Stomach smooth muscle (tissue), 2 donors: Measurements from ENCODE around the gene H1-8.

Source experiments
- H3K27ac ChIP-seq: one replicate; pipeline ENCODE4 v1.7.0; 2013; ENCODE audit warnings: mild to moderate bottlenecking, low read length, inconsistent platforms
- H3K27me3 ChIP-seq, 2 donors: one replicate each; pipeline ENCODE4 v1.7.0; 2013; ENCODE audit warnings: low read length in 2 of 2; ENCODE audit not compliant: insufficient read depth in 2 of 2, control insufficient read depth in 1 of 2
- H3K36me3 ChIP-seq, 2 donors: one replicate each; pipeline ENCODE4 v1.7.0; 2013; ENCODE audit warnings: low read length in 2 of 2; ENCODE audit not compliant: control insufficient read depth in 2 of 2, insufficient read depth in 2 of 2
- H3K4me1 ChIP-seq: one replicate; pipeline ENCODE4 v1.7.0; 2013; ENCODE audit warnings: low read length; ENCODE audit not compliant: control insufficient read depth, insufficient read depth
- H3K4me3 ChIP-seq, 2 donors: one replicate each; pipeline ENCODE4 v1.7.0; 2013; ENCODE audit warnings: low read length in 2 of 2
- H3K9ac ChIP-seq, 2 donors: one replicate each; pipeline ENCODE4 v1.7.0; 2013; ENCODE audit warnings: low read length in 2 of 2, mild to moderate bottlenecking in 1 of 2
- H3K9me3 ChIP-seq, 2 donors: one replicate each; pipeline ENCODE4 v1.7.0; 2013; ENCODE audit warnings: low read length in 2 of 2; ENCODE audit not compliant: control insufficient read depth in 2 of 2
- donor health status: healthy.
- donor health status: Pancreatic carcinoma.

The H1-8 gene

DNA sequence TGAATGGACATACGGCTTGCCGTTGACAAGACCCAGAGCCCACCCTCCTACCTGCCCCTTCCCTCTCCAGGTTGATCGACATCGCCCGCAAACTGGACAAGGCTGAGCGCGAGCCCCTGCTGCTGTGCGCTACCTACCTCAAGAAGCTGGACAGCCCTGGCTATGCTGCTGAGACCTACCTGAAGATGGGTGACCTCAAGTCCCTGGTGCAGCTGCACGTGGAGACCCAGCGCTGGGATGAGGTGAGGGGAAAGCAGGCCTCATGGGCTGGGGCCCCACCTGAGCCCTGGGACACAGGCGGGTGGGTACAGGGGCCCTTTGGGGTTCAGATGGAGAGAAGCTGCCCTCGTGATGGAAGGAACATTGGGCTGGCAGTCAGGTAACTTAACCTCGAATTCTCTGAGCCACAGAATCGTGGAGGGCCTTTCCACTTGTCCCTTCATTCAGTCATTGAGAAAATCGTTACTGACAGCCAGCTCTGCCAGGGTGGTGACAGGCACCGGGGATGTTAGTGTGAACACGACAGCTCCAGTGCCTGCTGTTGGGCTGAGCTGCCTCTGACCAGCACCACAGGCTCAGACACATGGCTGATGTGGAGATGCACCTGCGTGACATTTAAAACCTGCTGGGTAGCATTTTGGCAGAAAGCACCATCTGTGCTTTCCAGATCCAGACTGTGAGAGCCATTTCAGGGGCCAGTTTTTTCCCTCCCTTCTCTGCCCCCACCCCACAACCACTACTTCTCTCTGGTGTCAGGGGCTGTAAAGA lies 40.1 kb upstream of the H1-8 start:
- Histone ChIP-seq H3K4me1 (peaks cover 2% of the 10 kb centered on the region), H3K9ac (no peak overlapping the region), H3K9me3 (no peaks in the 10 kb centered on the region), H3K36me3 (peaks cover 22 to 46% of the 10 kb centered on the region in 2 donors), H3K27me3 (no peaks in the 10 kb centered on the region), H3K4me3 (no peak overlapping the region), H3K27ac (no peak overlapping the region)

DNA sequence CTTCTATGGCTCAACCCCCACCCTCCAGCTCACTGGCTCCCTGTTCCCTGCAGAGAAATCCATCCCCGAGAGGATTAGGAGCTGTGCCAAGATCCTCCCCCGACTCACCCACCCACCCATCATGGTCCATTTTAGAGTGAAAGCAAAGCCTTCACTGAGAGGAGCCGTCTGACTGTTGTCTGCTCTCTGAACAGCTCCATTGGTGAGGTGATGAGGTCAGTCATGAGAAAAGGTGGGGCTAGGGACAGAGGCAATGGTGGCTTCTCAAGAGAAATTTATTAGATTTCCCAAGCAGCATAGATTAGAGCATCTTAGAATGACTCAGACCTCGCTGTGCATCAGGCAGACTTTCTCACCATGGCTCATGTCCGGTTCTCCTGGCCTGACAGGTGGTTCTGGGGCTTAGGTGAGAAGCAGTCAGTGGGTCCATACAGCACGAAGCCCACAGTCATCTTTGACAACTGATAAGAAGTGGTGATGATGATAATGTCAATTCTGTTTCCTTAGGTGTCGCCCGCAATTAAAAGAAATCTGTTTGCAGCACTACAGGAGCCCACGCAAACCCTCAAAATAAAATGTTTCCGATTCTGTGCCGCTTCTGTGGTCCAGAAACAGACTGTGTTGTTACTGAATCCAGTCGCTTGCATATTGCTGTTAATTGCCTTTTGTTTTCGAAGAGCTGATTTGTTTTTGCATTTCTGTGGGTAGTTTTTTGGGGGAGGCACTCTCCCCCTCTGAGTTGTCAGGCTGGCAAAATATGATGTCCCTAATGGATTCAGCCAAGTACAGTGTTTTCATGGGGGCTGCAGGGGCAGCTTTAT lies 39.3 kb upstream of the H1-8 start:
- H3K4me1 ChIP-seq = peaks cover 2% of the 10 kb centered on the region
- no peak overlapping the region for H3K27ac ChIP-seq
- H3K36me3 ChIP-seq = peaks cover 24 to 53% of the 10 kb centered on the region in 2 donors

DNA sequence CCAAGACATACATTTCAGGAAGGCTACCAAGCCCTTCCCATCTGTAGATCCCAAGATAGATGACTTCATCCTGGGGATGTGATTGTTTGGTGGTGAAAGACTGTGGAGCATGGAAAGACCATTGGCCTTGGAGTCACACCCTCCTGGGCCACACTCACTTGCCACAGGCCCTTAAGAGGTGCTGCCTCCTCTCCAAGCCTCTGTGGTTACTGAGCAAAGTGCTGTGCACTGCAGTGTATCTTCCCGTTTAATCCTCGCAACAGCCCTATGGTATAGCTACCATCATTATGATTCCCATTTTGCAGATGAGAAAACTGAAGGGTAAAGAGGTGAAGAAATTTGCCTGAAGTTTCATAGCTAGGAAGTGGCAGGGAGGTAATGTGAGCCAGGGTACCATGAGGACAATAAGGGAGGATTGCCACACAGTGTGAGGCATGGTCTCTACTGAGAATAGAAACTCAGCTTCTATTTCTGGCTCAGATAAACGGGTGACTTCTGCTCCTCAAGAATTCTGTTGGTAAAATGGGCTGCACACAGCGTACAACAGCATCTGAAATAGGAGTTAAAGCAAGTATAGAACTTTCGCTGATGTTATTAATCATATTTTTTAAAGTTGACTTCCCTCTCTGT lies 38.4 kb upstream of the H1-8 start:
- Histone ChIP-seq H3K27ac (no peak overlapping the region), H3K4me3 (no peak overlapping the region)

More for the DNA sequence above, 39.3 kb upstream of the H1-8 start:
- H3K27me3 ChIP-seq = no peaks in the 10 kb centered on the region
- no peak overlapping the region for H3K9ac ChIP-seq
- H3K9me3 ChIP-seq = no peaks in the 10 kb centered on the region
- no peak overlapping the region for H3K4me3 ChIP-seq

DNA sequence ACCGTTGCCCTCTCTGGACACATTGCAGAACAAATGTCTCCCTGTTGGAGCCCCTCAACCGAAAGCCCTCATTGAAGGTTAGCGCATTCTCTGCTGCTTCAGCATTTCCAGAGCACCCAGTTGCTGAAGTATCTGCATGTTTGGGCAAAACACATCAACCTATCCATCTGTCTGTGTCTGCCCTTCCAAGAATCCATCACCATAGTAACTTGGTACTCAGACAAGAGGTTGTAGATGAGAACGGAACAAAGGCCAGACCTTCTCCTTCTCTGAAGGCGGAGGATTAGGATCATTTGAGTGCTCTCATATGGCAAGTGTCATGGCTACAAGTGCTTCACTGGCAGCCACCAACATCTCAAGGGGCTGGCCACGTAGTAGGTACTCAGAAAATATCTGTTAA lies 37.6 kb upstream of the H1-8 start:
- no peaks in the 10 kb centered on the region for H3K27me3 ChIP-seq
- H3K9me3 ChIP-seq = no peaks in the 10 kb centered on the region
- no peak overlapping the region for H3K9ac ChIP-seq
- no peak overlapping the region for H3K27ac ChIP-seq
- H3K36me3 ChIP-seq = peaks cover 25 to 51% of the 10 kb centered on the region in 2 donors
- no peak overlapping the region for H3K4me3 ChIP-seq
- H3K4me1 ChIP-seq = peaks cover 2% of the 10 kb centered on the region

More for the DNA sequence above, 38.4 kb upstream of the H1-8 start:
- Histone ChIP-seq H3K9me3 (no peaks in the 10 kb centered on the region), H3K36me3 (peaks cover 25 to 55% of the 10 kb centered on the region in 2 donors), H3K27me3 (no peaks in the 10 kb centered on the region), H3K4me1 (peaks cover 2% of the 10 kb centered on the region), H3K9ac (no peak overlapping the region)

DNA sequence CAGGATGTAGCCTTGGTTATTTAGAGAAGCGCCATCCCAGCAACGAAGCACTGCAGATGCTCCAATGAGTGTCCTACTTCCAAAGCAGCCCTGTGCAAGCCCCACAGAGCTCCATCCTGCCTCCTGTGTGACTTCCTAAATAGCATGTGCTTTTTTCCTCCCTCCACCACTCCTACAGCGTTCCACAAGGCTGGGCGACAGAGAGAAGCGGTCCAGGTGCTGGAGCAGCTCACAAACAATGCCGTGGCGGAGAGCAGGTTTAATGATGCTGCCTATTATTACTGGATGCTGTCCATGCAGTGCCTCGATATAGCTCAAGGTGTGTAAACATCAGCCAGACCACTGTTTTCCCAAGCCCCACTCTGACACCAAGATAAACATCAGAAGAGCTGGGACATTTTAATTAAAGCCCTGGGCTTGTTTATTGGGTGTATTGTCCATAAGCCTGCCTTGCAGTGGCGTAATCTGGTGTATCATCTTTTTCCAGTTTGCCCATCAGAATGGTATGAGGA lies 36.7 kb upstream of the H1-8 start:
- peaks cover 21 to 47% of the 10 kb centered on the region in 2 donors for H3K36me3 ChIP-seq
- H3K9ac ChIP-seq = no peak overlapping the region
- no peaks in the 10 kb centered on the region for H3K9me3 ChIP-seq
- H3K4me3 ChIP-seq = no peak overlapping the region
- H3K4me1 ChIP-seq = peaks cover 2% of the 10 kb centered on the region
- H3K27ac ChIP-seq = no peak overlapping the region
- no peaks in the 10 kb centered on the region for H3K27me3 ChIP-seq

DNA sequence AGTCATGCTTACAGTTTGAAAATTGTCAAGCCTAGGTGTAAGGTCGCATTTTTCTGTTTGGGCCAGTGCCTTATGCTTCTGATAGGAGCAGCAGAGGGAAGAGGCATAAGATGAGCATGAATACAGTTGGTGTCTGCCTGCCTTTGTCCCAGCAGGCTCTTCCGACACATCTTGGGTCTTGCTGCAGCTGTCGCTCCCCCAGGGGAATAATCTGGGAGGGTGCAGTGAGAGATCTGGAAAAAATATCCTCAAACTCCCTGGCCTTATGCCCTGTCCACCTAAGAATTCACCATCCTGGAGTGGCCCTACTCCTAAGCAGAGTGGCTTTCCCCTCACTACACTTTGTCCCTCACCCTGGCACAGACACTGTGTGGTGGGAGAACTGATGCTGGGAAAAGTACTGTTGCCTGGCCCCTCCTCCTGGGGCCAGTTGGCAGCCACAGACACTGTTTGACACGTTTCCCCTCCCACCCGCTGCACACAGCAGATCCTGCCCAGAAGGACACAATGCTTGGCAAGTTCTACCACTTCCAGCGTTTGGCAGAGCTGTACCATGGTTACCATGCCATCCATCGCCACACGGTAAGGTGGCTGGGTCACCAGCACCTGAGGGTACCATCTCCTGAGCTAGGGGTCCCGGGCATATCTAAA lies 35.7 kb upstream of the H1-8 start:
- H3K27ac ChIP-seq = no peak overlapping the region
- no peak overlapping the region for H3K9ac ChIP-seq
- no peaks in the 10 kb centered on the region for H3K9me3 ChIP-seq
- H3K4me1 ChIP-seq = peaks cover 2% of the 10 kb centered on the region
- no peak overlapping the region for H3K4me3 ChIP-seq
- no peaks in the 10 kb centered on the region for H3K27me3 ChIP-seq
- peaks cover 21 to 49% of the 10 kb centered on the region in 2 donors for H3K36me3 ChIP-seq

DNA sequence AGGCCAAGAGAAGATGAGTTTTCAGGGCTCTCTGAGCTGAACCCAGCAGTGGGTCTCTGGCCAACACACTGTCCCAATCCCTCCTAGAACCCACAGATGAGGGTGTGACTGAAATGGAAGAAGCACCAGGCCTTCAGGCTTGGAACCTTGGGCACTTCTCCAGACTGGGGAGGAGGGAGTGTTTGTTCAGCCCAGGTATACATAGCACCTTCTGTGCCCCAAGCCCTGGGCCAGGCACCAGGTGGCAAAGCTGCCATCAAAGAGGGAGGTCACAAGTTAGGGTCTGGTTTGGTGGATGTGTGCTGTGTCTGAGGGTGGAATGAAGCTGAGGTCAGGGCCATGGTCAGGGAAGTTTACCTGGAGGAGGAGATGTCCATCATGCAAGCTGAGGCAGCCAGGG lies 30.4 kb upstream of the H1-8 start:
- Histone ChIP-seq H3K9ac (no peak overlapping the region), H3K27ac (no peak overlapping the region), H3K27me3 (no peaks in the 10 kb centered on the region), H3K9me3 (no peaks in the 10 kb centered on the region), H3K4me3 (no peak overlapping the region), H3K36me3 (peaks cover 6 to 48% of the 10 kb centered on the region in 2 donors), H3K4me1 (no peaks in the 10 kb centered on the region)

DNA sequence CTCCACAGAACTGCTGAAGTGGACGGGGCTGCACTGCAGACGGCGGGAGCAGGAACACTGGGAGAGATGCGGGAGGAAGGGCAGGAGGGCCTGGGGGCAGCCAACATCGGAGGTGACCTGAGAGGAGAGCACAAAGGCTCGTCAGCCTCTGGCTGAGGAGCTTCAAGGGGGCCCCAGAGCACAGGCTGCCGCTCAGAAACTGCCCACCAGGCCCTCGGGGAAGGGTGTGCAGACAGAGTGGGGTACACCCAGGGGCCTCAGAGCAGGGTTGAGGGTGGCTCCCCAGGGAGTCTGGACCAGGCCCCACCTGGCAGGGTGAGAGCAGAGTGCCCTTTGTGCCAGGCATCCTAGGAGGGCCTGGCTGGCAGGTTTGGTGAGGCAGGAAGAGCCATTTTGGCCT lies 29.3 kb upstream of the H1-8 start:
- no peaks in the 10 kb centered on the region for H3K27me3 ChIP-seq
- H3K4me3 ChIP-seq = no peak overlapping the region
- H3K36me3 ChIP-seq = peaks cover 4 to 41% of the 10 kb centered on the region in 2 donors
- H3K9ac ChIP-seq = no peak overlapping the region
- no peak overlapping the region for H3K27ac ChIP-seq
- H3K9me3 ChIP-seq = no peaks in the 10 kb centered on the region
- no peaks in the 10 kb centered on the region for H3K4me1 ChIP-seq

DNA sequence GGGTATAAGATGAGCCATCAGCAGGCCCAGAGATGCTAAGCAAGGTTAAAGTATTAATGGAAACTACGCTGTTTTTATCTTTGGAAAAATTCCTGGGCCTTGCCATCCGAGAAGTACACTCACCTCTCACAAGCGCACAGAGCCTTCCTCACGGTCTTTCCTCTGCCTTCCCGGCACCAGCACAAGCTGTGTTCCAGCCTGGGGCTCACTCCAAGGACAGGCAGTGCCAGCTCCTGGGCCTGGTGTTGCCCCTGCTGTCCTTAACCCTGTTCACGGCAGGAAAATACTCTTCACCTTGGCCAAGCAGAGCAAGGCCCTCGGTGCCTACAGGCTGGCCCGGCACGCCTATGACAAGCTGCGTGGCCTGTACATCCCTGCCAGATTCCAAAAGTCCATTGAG lies 28.9 kb upstream of the H1-8 start:
- Histone ChIP-seq H3K27ac (no peak overlapping the region), H3K36me3 (peaks cover 4 to 42% of the 10 kb centered on the region in 2 donors), H3K9me3 (no peaks in the 10 kb centered on the region), H3K9ac (no peak overlapping the region), H3K27me3 (no peaks in the 10 kb centered on the region), H3K4me1 (no peaks in the 10 kb centered on the region), H3K4me3 (no peak overlapping the region)

DNA sequence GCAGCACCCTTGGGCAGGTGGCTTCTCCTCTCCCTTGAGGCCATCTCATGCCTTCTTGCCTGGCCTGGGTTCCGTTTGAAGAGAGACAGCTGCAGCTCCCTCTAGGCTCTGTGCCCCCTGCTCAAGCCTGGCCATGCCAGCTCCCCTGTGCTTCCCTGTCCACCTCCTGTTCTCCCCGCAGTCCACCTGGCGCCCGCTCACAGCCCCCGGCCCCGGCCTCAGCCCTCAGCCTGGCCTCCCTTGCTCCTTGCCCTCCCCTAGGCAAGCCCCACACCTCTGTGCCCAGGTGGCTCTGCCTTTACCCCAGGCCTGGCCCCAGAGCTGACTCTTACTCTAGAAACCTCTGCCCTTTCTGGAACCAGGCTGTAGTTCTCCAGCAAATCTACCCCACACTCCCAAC lies 28.4 kb upstream of the H1-8 start:
- H3K9ac ChIP-seq = no peak overlapping the region
- no peak overlapping the region for H3K4me3 ChIP-seq
- H3K27ac ChIP-seq = no peak overlapping the region
- no peaks in the 10 kb centered on the region for H3K27me3 ChIP-seq
- H3K9me3 ChIP-seq = no peaks in the 10 kb centered on the region
- peaks cover 4 to 42% of the 10 kb centered on the region in 2 donors for H3K36me3 ChIP-seq
- H3K4me1 ChIP-seq = no peaks in the 10 kb centered on the region
